GM13976 (cell line): Measurements from ENCODE around the gene KIRREL3.

Experiments used
- DNase-seq: peaks from one replicate; pipeline ENCODE4 v3.0.0; 2012; ENCODE audit warnings: low spot score
- in situ Hi-C: fragments of 300-500 bp; cut with MboI; formaldehyde crosslinking; loops from one replicate; pipeline ENCODE4 v1.12.0; 2022; ENCODE audit warnings: low sequenced_read_pairs, mixed read lengths, inconsistent platforms; ENCODE audit not compliant: unreplicated experiment
- TF ChIP-seq, protein P1 (sequence below): IDR thresholded peaks from 2 replicates; pipeline ENCODE4 v1.5.1; 2012; ENCODE audit warnings: borderline replicate concordance, mild to moderate bottlenecking; ENCODE audit not compliant: insufficient read depth; ENCODE audit errors: extremely low read depth, missing control alignments, control extremely low read depth

Gene KIRREL3

DNA sequence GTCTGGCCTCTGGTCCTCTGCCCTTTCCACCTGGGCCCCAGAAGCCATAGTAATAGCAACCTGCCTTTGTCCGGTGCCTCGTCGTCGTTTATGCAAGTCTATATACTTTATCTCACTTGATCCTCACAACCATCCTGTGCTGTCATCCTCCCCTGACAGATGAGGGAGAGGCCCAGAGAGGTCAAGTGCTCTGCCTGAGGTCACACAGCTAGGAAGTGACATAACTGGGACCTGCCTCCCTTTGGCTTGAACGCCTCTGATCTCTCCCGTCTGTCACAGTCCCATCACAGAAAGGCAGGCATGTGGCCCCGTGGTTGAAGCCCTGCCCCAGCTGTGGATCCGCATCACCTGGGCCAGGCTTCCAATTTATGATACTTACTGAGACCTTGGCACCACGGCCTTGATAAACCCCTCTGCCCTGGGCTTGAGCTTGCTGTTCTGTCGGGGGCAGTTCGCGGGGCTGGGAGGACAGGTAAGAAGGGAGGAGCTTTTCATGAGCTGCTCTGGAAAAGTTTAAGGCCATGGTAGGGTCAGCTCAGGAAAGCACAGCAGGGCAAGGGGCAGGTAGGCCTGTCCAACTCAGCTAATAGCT lies 398.1 kb downstream of the KIRREL3 start:
- DNase-seq: no peak
- in situ Hi-C loops: no loop called here
- TF ChIP-seq, protein P1, sequence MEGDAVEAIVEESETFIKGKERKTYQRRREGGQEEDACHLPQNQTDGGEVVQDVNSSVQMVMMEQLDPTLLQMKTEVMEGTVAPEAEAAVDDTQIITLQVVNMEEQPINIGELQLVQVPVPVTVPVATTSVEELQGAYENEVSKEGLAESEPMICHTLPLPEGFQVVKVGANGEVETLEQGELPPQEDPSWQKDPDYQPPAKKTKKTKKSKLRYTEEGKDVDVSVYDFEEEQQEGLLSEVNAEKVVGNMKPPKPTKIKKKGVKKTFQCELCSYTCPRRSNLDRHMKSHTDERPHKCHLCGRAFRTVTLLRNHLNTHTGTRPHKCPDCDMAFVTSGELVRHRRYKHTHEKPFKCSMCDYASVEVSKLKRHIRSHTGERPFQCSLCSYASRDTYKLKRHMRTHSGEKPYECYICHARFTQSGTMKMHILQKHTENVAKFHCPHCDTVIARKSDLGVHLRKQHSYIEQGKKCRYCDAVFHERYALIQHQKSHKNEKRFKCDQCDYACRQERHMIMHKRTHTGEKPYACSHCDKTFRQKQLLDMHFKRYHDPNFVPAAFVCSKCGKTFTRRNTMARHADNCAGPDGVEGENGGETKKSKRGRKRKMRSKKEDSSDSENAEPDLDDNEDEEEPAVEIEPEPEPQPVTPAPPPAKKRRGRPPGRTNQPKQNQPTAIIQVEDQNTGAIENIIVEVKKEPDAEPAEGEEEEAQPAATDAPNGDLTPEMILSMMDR: no peak

- in situ Hi-C loops: no loop called here
- DNase-seq: no peak
Observed at GRCh38 chr11:126601550-126602215, 398.9 kb downstream of the KIRREL3 start.

GRCh38 chr11:126601136-126601535 lies 399.4 kb downstream of the KIRREL3 start:
- TF ChIP-seq, protein P1: no peak
- in situ Hi-C loops: no loop called here
- no peak for DNase-seq

More at GRCh38 chr11:126601550-126602215, 398.9 kb downstream of the KIRREL3 start:
- TF ChIP-seq, protein P1: no peak

GRCh38 chr11:126599217-126599897 lies 401.2 kb downstream of the KIRREL3 start:
- TF ChIP-seq, protein P1: no peak
- DNase-seq: no peak
- in situ Hi-C loops: no loop called here

DNA sequence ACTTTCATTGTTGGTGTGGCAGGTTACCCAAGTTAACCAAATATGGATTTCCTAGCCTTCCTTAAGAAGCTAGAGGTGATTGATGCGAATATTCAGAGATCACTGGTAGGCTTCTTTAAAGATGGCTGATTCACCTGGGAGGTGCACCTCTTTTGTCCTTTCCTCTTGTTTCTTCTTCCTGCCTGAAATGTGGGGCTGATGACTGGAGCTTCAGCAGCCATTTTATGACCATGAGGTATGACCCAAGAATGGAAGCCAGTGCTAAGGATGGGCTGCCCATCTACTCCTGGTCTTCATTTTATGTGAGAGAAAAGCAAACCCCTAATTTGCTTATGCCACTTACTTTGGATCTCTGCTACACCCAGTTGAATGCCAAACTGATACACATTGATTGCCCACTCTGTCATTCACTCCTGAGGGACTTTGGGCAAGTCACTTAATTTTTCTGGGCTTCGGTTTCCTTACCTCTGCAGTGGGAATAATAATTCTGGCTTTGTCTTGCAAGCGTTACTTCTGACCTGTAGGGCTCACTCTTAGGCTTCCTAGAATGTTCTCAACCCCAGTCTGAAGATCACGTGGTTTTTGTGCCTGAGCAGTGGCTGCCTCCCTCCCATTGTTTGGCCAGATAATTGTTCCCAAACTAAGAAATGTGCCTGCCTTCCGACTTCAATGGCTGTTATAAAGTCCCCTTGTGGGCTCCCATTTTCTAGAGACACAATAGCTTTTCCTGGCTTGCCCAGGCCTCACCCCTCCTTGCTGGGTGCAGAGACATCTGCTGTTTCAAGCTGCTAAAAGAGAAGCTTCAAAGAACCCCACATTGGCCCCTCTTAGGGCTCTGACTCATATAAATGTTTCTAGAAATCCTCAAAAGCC lies 402.0 kb downstream of the KIRREL3 start:
- no peak for DNase-seq
- in situ Hi-C loops: no loop called here
- TF ChIP-seq, protein P1: no peak

- in situ Hi-C loops: no loop called here
- no peak for DNase-seq
- TF ChIP-seq, protein P1: no peak
Observed at GRCh38 chr11:126597041-126597440, 403.5 kb downstream of the KIRREL3 start.
